B cell (primary cell): Measurements from ENCODE around the gene RASGEF1B.

Experiments used
- CTCF ChIP-seq: fragments of 200-600 bp; IDR thresholded peaks from one replicate; pipeline ENCODE4 v1.8.0; 2022; ENCODE audit warnings: antibody characterized with exemption, mild to moderate bottlenecking
- EZH2 ChIP-seq: IDR thresholded peaks from 2 replicates; pipeline ENCODE4 v1.6.1; 2012; ENCODE audit warnings: borderline replicate concordance, low read depth, mild to moderate bottlenecking, moderate library complexity, low read length; ENCODE audit not compliant: insufficient read depth, poor library complexity, severe bottlenecking

GRCh38 chr4:81410680-81411079 lies 61.0 kb downstream of the RASGEF1B start:
- no peak for TF ChIP-seq CTCF
- TF ChIP-seq EZH2: no peak
